Spleen (tissue), 7 donors: ENCODE results near the gene ACTMAP.

Experiments
- POLR2A ChIP-seq, 3 donors: fragments of 450-650 bp; IDR thresholded peaks; one replicate each; pipeline ENCODE4 v1.5.1; 2017; ENCODE audit warnings: antibody characterized with exemption in 3 of 3, mild to moderate bottlenecking in 1 of 3
- TF ChIP-seq, protein P1 (sequence below), 11 experiments: fragments of 200-600 bp in 7 of 11; fragments of 450-650 bp in 4 of 11; sonication (generic) in 4 of 11; IDR thresholded peaks in 8 of 11; conservative IDR thresholded peaks in 3 of 11; 1 replicate in 7 of 11; 2 replicates in 4 of 11; pipeline versions ENCODE4 v1.4.0 to v1.8.0; 2016 to 2021; ENCODE audit warnings: antibody characterized with exemption in 11 of 11, inconsistent platforms in 4 of 11, mild to moderate bottlenecking in 1 of 11
- donor health status: DM: no; HTN: no; CAD: no; lungs with moderate emphysema.
- donor health status: DM: no; HTN: no; CAD: no.
- donor health status: DM: no; HTN: no; CAD: no.

DNA sequence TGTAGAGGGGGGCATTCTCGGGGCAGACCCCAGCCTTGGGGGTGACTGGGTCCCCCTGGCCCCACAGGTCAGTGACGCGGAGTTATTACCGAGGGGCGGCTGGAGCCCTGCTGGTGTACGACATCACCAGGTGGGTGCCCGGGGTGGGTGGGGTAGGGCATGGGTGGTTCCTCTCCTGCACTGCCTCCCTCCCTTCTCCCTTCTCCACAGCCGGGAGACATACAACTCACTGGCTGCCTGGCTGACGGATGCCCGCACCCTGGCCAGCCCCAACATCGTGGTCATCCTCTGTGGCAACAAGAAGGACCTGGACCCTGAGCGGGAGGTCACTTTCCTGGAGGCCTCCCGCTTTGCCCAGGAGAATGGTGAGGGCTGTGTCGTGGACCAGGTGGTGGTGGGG lies 33.4 kb upstream of the ACTMAP start:
- TF ChIP-seq, protein P1, sequence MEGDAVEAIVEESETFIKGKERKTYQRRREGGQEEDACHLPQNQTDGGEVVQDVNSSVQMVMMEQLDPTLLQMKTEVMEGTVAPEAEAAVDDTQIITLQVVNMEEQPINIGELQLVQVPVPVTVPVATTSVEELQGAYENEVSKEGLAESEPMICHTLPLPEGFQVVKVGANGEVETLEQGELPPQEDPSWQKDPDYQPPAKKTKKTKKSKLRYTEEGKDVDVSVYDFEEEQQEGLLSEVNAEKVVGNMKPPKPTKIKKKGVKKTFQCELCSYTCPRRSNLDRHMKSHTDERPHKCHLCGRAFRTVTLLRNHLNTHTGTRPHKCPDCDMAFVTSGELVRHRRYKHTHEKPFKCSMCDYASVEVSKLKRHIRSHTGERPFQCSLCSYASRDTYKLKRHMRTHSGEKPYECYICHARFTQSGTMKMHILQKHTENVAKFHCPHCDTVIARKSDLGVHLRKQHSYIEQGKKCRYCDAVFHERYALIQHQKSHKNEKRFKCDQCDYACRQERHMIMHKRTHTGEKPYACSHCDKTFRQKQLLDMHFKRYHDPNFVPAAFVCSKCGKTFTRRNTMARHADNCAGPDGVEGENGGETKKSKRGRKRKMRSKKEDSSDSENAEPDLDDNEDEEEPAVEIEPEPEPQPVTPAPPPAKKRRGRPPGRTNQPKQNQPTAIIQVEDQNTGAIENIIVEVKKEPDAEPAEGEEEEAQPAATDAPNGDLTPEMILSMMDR (IDR thresholded peaks at IDR 0.05 in 8 of 11, conservative IDR thresholded peaks at IDR 0.05 in 3 of 11), result no peak
- no peak for TF ChIP-seq POLR2A (IDR thresholded peaks at IDR 0.05)
